HG02798 (cell line): ENCODE measurements around the gene CCT4.
"Not testable (repeated sequence)": the region's sequence is repeated elsewhere in the genome, so short reads cannot be mapped to it uniquely, and the experiment has no call there.

Source experiments
- ATAC-seq: cut with Tn5 transposase; IDR thresholded peaks from one replicate; pipeline ENCODE4 v1.9.1; 2021; ENCODE audit warnings: mild to moderate bottlenecking; ENCODE audit not compliant: unreplicated experiment, poor library complexity

Gene CCT4, protein sequence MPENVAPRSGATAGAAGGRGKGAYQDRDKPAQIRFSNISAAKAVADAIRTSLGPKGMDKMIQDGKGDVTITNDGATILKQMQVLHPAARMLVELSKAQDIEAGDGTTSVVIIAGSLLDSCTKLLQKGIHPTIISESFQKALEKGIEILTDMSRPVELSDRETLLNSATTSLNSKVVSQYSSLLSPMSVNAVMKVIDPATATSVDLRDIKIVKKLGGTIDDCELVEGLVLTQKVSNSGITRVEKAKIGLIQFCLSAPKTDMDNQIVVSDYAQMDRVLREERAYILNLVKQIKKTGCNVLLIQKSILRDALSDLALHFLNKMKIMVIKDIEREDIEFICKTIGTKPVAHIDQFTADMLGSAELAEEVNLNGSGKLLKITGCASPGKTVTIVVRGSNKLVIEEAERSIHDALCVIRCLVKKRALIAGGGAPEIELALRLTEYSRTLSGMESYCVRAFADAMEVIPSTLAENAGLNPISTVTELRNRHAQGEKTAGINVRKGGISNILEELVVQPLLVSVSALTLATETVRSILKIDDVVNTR

GRCh38 chr2:61888267-61889055 is at the start of gene CCT4:
Gene CCT4, minus strand, starts transcription at chr2:61888656. Its CDS starts 149 bp downstream, at chr2:61888507.
- ATAC-seq: peak; percentile 89

GRCh38 chr2:61937886-61938285 is 49.4 kb upstream of the CCT4 start:
- no peak for ATAC-seq

DNA sequence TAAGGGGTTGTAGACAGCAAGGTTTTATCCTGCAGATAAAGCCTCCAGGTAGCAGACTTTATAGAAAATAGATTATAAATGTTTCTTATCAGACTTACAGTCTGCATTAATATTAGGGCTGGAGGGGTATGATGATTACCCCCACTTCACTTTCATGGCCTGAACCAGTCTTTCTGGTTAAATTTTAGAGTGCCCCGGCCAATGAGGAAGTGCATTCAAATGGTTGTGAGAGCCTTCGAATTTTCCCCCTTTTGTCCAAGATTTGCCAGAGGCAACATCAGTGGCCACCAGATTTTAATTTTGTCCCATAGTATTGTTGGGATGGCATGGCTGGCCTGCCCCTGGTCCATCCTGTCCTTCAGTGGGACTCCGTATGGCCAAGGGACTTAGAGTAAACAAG is 48.6 kb upstream of the CCT4 start:
- ATAC-seq: no peak

DNA sequence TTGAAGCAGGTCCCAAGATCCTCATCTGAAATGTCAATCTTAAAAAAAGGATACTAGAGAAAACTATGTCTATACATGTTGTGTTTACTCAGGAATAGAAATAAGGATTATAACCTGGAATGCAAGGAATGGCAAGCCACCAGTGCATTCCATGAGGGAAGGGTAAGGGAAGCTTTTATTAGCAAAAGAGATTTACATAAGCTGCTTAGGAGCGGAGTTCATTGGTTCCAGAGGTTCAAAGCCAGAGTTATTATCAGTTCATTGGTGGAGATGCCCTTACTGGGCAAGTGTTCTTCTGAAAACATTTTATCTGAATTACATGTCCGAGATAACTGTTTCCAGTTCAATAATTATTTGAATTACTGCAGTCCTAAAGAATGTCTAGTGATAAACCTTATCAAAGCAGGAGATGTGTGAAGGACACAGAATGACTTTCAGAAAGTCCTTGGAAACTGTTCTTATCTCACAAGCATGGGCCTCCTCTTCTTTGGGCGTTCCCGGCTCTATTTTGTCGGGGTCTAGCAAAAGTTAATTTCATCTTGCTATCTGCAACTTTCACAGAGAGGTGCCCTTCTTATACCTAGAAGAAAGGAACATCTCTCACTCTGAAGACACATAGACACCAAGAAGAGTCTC is 40.5 kb upstream of the CCT4 start:
- no peak for ATAC-seq

DNA sequence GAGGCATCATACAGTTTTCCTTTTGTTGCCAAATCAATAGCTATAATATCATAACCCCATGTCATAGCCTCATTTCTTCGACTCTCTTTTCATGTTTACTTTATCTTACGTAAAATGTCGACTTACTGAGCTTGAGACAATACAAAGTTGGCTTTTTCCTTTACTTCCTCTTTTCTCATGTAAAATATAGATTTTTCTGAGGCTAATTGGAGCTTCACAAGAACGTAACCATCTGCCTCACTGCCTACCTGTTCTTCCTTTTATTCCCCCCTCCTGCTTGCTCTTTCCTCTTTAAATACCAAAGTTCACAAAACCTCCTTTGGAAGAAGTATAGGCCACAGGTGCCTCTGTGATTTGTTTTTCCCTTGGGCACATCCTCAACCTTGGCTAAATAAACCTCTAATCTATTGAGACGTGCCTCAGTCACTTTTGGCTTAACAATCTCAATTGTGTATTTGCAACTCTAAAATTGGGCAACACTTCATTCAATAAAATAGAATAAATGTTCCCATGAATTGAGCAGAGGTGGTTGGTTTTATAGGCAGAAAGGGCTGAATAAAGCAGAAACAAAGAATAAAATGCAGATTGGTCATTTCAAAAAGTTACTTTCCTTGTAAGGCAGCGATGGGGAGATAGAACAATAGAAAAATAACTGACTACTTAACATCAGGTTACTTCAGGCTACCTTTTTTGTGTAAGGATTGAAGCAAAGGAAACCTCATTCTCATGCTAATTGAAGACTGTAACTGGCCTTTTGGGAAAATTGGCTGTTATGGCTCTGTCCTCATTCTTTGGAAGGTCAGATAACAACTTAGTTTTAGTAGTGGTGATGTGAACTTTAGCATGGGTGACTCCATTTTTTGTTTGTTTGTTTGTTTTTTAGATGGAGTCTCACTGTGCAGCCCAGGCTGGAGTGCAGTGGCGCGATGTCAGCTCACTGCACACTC is 38.3 kb upstream of the CCT4 start:
- ATAC-seq: no peak

DNA sequence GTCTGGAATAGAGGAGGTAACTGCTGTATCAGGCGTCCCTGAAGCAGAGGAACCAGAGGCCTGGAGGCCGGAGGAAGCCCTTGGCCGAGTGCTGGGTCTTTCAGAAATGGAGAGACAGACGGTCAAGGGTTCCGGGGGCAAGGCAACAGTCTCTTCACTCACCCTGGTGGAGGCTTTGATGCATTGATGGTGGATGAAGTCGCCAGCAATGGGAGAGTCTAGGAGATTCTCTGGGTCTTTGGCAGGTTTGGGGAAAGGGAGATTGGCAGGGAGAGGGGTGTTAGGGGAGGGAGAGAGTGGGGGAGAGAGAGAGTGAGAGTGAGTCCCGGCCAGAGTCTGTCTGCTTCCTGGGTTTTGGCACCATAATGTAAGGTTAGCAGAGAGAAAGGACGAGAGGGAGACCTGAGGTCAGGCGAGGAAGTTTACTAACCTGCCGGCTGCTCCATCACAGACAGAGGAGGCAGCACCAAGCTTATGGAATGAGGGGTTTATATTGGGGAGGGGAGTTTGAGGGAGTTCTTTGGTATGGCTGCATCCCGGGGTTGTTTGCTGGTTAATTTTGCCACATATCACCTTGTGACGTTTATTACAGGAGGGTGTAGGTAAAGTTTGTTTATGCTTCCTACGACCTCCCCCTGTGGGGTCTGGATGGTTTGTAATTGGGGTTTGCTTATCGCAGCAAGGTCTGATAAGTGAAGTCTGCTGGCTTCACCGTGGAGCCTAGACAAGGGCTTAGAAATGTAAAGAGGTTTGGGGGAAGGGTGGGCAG is 36.6 kb upstream of the CCT4 start:
- no peak for ATAC-seq

DNA sequence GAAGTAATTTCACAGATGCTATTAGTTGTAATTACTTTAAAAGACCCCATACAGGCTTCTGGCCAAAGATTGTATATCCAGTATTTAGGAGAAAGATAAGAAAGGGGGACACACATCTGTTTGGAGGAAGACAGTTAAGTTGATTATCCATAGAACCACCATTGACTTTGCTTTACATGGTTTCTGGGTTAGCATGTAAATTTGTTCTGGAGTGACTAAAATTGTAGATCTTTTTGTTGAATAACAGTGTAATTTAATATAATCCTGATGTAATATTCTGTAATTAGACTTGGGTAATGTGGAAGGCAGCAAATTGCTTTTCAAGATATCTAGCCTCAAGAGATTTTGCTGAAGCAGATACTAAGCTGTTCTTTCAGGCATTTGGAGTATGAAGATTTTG is 34.3 kb upstream of the CCT4 start:
- ATAC-seq: no peak

DNA sequence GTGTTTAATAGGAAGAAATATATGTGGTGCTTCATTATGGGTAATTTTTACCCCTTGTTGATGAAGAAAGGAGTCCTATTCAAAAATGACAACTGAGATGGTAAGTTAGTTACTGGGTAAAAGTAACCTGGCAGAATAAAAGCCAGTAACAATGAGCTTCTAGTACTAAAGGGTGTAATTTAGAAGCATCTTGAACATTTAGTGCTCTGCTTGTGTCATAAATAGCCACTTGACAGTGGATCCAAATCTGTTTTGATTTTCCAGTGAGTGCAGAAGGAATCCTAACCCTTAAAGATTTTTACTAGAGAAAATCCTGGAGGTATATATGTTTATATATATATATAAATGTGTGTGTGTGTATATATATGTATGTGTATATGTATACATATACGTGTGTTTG is 32.1 kb upstream of the CCT4 start:
- no peak for ATAC-seq

DNA sequence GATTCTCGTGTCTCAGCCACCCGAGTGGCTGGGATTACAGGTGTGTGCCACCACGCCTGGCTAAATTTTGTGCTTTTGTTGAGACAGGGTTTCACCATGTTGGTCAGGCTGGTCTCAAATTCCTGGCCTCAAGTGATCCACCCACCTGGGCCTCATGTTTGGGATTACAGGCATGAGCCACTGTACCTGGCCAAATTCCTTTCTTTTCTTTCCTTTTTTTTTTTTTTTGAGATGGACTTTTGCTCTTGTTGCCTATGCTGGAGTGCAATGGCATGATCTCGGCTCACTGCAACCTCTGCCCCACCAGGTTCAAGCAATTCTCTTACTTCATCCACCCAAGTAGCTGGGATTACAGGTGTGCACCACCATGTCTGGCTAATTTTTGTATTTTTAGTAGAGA is 26.3 kb upstream of the CCT4 start:
- not testable (repeated sequence) for ATAC-seq

GRCh38 chr2:61911510-61911909 is 23.1 kb upstream of the CCT4 start:
- no peak for ATAC-seq

DNA sequence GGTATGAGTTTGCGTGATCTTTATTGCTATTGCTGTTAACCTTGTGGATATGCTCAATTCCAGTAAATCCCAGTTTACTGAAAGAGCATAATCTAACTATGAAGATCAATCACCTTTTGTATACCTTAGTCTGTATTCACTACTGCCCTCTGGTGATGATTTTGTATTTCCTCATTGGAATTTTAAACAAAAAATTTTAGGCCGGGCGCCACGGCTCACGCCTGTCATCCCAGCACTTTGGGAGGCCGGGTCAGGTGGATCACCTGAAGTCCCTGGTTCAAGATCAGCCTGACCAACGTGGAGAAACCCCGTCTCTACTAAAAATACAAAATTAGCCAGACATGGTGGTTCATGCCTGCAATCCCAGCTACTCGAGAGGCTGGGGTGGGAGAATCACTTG is 22.1 kb upstream of the CCT4 start:
- no peak for ATAC-seq

GRCh38 chr2:61909116-61909515 is 20.7 kb upstream of the CCT4 start:
- no peak for ATAC-seq

DNA sequence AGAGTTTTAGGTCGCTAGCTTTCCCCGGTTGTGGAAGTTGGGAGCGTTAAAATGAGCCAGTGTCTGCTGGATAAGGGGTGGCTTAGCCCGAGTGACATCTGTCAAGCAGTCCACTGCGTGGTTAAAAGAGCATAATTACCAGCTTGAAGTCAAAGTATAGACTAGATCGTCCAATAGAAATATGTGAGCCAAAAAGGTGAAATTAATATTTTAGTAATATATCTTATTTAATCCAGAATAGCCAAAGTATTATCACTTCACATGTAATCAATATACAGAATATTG is 17.7 kb upstream of the CCT4 start:
- ATAC-seq: peak; percentile 12

DNA sequence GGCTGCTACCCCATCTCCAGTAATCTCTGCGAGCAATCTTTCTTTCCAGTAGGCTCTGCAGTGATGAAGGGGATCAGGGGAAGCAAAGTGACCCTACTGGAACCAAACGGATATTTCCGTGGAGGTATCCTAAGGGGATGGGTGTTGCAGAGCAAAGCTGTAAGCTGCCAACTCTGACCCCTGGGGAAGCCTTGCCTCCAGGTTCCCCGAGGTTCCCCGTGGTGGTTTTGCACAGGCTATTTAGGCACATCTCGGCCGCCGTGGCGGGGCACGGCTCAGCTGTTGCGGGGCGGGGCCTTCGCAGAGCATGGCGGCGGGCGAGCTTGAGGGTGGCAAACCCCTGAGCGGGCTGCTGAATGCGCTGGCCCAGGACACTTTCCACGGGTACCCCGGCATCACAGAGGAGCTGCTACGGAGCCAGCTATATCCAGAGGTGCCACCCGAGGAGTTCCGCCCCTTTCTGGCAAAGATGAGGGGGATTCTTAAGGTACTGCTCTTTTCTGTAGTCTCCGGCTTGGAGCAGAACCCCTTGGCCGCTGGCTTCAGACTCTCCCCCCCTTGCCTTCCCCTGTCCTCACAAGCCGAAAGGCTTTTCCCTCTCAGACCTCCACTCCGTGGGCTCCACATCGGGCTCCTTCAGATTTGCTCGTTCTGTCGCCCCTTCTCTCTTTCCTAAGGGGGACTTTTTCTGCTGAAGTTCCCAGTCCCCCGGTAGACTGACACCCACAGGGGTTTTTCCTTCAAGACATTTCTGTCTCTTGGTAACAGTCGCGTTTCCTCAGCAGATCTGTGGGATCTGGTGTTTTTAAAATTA is 17.1 kb upstream of the CCT4 start, which contains the start of gene COMMD1:
Gene COMMD1, plus strand, starts transcription at position 303 of the 814 bp plus-strand sequence. Its CDS starts 5 bp downstream, at position 308.
- ATAC-seq: peak; percentile 100

GRCh38 chr2:61900281-61900680 is 11.8 kb upstream of the CCT4 start:
- ATAC-seq: no peak

DNA sequence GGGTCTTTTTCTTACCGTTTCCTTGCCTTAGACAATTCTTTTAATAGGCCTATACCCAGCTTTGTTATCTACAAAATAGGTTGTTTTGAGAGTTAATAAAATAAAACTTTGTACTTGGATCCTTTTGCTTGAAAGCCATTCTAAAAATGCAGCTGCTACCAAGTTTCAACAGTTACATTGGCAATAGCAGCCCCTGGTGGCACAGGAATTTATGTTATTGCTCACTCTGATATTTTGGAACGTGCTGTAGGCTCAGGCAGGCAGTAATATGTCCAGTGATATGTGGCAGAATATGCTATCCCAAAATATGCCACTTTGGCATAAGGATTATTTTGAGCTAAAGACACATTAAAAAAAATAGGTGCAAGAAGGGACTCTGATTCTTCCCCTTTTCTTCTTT is 10.4 kb upstream of the CCT4 start:
- no peak for ATAC-seq

GRCh38 chr2:61887717-61888266 is 664 bp downstream of the CCT4 start:
- ATAC-seq: no peak
